Activated CD4-positive, alpha-beta T cell treated with anti-CD3 and anti-CD28 coated beads for 4 hours (primary cell): ENCODE measurements around the gene NSD1.
"Not testable (repeated sequence)": the region's sequence is repeated elsewhere in the genome, so short reads cannot be mapped to it uniquely, and the experiment has no call there.

Experiments used
- DNase-seq, 2 donors: peaks; one replicate each; pipeline ENCODE4 v3.0.0-alpha.2; 2020

NSD1 gene

GRCh38 chr5:177334155-177334551 is 200.6 kb downstream of the NSD1 start:
- DNase-seq, result no peak

- no peak for DNase-seq
Observed at GRCh38 chr5:177334781-177335700, 201.5 kb downstream of the NSD1 start.

- no peak for DNase-seq
Observed at GRCh38 chr5:177335701-177336065, 202.1 kb downstream of the NSD1 start.

- no peak for DNase-seq
Observed at GRCh38 chr5:177336112-177336511, 202.5 kb downstream of the NSD1 start.

- no peak for DNase-seq
Observed at GRCh38 chr5:177336603-177337494, 203.3 kb downstream of the NSD1 start.

- DNase-seq, result no peak
Observed at GRCh38 chr5:177338251-177339106, 204.9 kb downstream of the NSD1 start.

- no peak for DNase-seq
Observed at GRCh38 chr5:177339107-177339638, 205.6 kb downstream of the NSD1 start.

GRCh38 chr5:177343000-177343399 is 209.4 kb downstream of the NSD1 start:
- not testable (repeated sequence) for DNase-seq

- DNase-seq, result no peak
Observed at GRCh38 chr5:177343777-177344176, 210.2 kb downstream of the NSD1 start.

GRCh38 chr5:177344891-177345290 is 211.3 kb downstream of the NSD1 start:
- no peak for DNase-seq

- no peak for DNase-seq
Observed at GRCh38 chr5:177346820-177347219, 213.2 kb downstream of the NSD1 start.

GRCh38 chr5:177347699-177348098 is 214.1 kb downstream of the NSD1 start:
- no peak for DNase-seq

GRCh38 chr5:177349362-177349647 is 215.7 kb downstream of the NSD1 start:
- no peak for DNase-seq

GRCh38 chr5:177349762-177350161 is 216.2 kb downstream of the NSD1 start:
- DNase-seq, result no peak
